Liver (tissue), 9 donors: ENCODE measurements around the gene MEIOB. TPM values are rescaled to one million over a fixed set of nuclear protein-coding genes. Genes with fewer than 3 reads are reported as not detected.
A peak's percentile ranks its signal among the peaks of the same experiment; 100 is the strongest.

Experiments
- DNase-seq: peaks from one replicate; pipeline ENCODE4 v3.0.0-alpha.2; 2017; ENCODE audit warnings: low spot score
- H3K27ac ChIP-seq, 2 donors: one replicate each; pipeline ENCODE4 v1.7.0; 2013; ENCODE audit warnings: inconsistent platforms in 2 of 2, low read length in 2 of 2, control low read depth in 1 of 2, low read depth in 1 of 2, mild to moderate bottlenecking in 1 of 2
- H3K27me3 ChIP-seq, 4 donors: one replicate each; pipeline versions ENCODE4 v1.6.1 to v1.7.0; 2013; ENCODE audit warnings: low read length in 3 of 4, inconsistent platforms in 1 of 4, mild to moderate bottlenecking in 1 of 4, moderate library complexity in 1 of 4; ENCODE audit not compliant: control insufficient read depth in 4 of 4, insufficient read depth in 4 of 4
- H3K36me3 ChIP-seq, 4 donors: one replicate each; pipeline versions ENCODE4 v1.6.1 to v1.7.0; 2013; ENCODE audit warnings: low read length in 3 of 4, mild to moderate bottlenecking in 3 of 4, low read depth in 1 of 4, moderate library complexity in 1 of 4; ENCODE audit not compliant: control insufficient read depth in 4 of 4, insufficient read depth in 3 of 4
- H3K4me1 ChIP-seq, 4 donors: one replicate each; pipeline versions ENCODE4 v1.6.1 to v1.7.0; 2013; ENCODE audit warnings: low read length in 3 of 4, mild to moderate bottlenecking in 3 of 4, moderate library complexity in 1 of 4; ENCODE audit not compliant: control insufficient read depth in 4 of 4, insufficient read depth in 4 of 4
- H3K4me3 ChIP-seq, 3 donors: one replicate each; pipeline versions ENCODE4 v1.6.1 to v1.7.0; 2013; ENCODE audit warnings: low read length in 3 of 3, control low read depth in 1 of 3, low read depth in 1 of 3, mild to moderate bottlenecking in 1 of 3
- H3K9ac ChIP-seq, 2 donors: one replicate each; pipeline ENCODE4 v1.7.0; 2013; ENCODE audit warnings: low read length in 2 of 2, mild to moderate bottlenecking in 2 of 2, moderate library complexity in 2 of 2, control low read depth in 1 of 2, low read depth in 1 of 2
- H3K9me3 ChIP-seq, 4 donors: one replicate each; pipeline versions ENCODE4 v1.6.1 to v1.7.0; 2013; ENCODE audit warnings: low read length in 3 of 4; ENCODE audit not compliant: control insufficient read depth in 4 of 4
- ATF3 ChIP-seq: IDR thresholded peaks from 2 replicates; pipeline ENCODE4 v1.6.1; 2016; ENCODE audit warnings: antibody characterized with exemption
- CTCF ChIP-seq: fragments of 150-350 bp; IDR thresholded peaks from 2 replicates; pipeline ENCODE4 v1.5.1; 2017; ENCODE audit warnings: improper control_type of control experiment, low read depth, low read length; ENCODE audit not compliant: missing input control
- EGR1 ChIP-seq, 2 donors: IDR thresholded peaks; 2 replicates each; pipeline ENCODE4 v1.6.1; 2016 to 2018; ENCODE audit warnings: antibody characterized with exemption in 2 of 2, low read depth in 2 of 2
- FOXA2 ChIP-seq: IDR thresholded peaks from 2 replicates; pipeline ENCODE4 v1.6.1; 2016; ENCODE audit warnings: antibody characterized with exemption
- HNF4A ChIP-seq, 2 donors: conservative IDR thresholded peaks; 2 replicates each; pipeline ENCODE4 v1.6.1; 2016; ENCODE audit warnings: antibody characterized with exemption in 2 of 2, mild to moderate bottlenecking in 2 of 2
- HNF4G ChIP-seq: IDR thresholded peaks from 2 replicates; pipeline ENCODE4 v1.6.1; 2016; ENCODE audit warnings: antibody characterized with exemption
- JUND ChIP-seq, 2 donors: IDR thresholded peaks; 2 replicates each; pipeline ENCODE4 v1.6.1; 2016; ENCODE audit warnings: antibody characterized with exemption in 2 of 2
- MAX ChIP-seq: IDR thresholded peaks from 2 replicates; pipeline ENCODE4 v1.6.1; 2016; ENCODE audit warnings: antibody characterized with exemption
- NR2F2 ChIP-seq: IDR thresholded peaks from 2 replicates; pipeline ENCODE4 v1.6.1; 2016; ENCODE audit warnings: antibody characterized with exemption
- RAD21 ChIP-seq, 2 donors: IDR thresholded peaks; 2 replicates each; pipeline ENCODE4 v1.6.1; 2016; ENCODE audit warnings: antibody characterized with exemption in 2 of 2, mild to moderate bottlenecking in 2 of 2
- REST ChIP-seq: IDR thresholded peaks from 2 replicates; pipeline ENCODE4 v1.6.1; 2016; ENCODE audit warnings: antibody characterized with exemption, mild to moderate bottlenecking
- RXRA ChIP-seq, 2 donors: IDR thresholded peaks; 2 replicates each; pipeline ENCODE4 v1.6.1; 2017 to 2018; ENCODE audit warnings: antibody characterized with exemption in 2 of 2, mild to moderate bottlenecking in 1 of 2
- SP1 ChIP-seq: IDR thresholded peaks from 2 replicates; pipeline ENCODE4 v1.6.1; 2018; ENCODE audit warnings: antibody characterized with exemption, mild to moderate bottlenecking
- TAF1 ChIP-seq: conservative IDR thresholded peaks from 2 replicates; pipeline ENCODE4 v1.6.1; 2016; ENCODE audit warnings: antibody characterized with exemption, mild to moderate bottlenecking
- YY1 ChIP-seq: IDR thresholded peaks from 2 replicates; pipeline ENCODE4 v1.6.1; 2016; ENCODE audit warnings: antibody characterized with exemption, mild to moderate bottlenecking
- ZBTB33 ChIP-seq: IDR thresholded peaks from 2 replicates; pipeline ENCODE4 v1.6.1; 2016; ENCODE audit warnings: antibody characterized with exemption
- WGBS: extraction: QIAGEN DNeasy Blood & Tissue Kit; methylation state at CpG from one replicate; pipeline ENCODE4 v1.1.7; 2013; 5-methylcytosine and 5-hydroxymethylcytosine counted together
- polyA plus RNA-seq, 2 donors: library from polyadenylated mRNA; stranded (reverse) in 1 of 2; unstranded in 1 of 2; fragments of 200-250 nt in 1 of 2; fragments of >200 nt in 1 of 2; fragmentation: Nextera tagmentation in 1 of 2; extraction: Ambion mirVana in 1 of 2; gene quantifications; one replicate each; pipeline versions ENCODE4 v1.2.1 to v1.2.3, GENCODE V29; 2013 to 2015
- total RNA-seq, 2 donors: library from RNA; depleted of rRNA; stranded (reverse); fragments of >200 nt; gene quantifications; one replicate each; pipeline ENCODE4 v1.2.3, GENCODE V29; 2014
- donor health status: healthy.
- donor health status: healthy.
- donor health status: healthy.
- donor health status: healthy.
- donor health status: healthy.

The MEIOB gene
- total and polyA plus RNA-seq, 4 donors, result 0.33 to 2.2 TPM; not detected in 2

GRCh38 chr16:1818873-1819525 is 53.0 kb downstream of the MEIOB start:
- Histone ChIP-seq H3K9me3 (no peaks in the 10 kb centered on the region), H3K9ac (no peak overlapping the region), H3K27ac (no peak overlapping the region), H3K4me1 (peaks cover 8 to 82% (median 71%) of the 10 kb centered on the region in 4 donors), H3K27me3 (no peaks in the 10 kb centered on the region), H3K4me3 (no peak overlapping the region), H3K36me3 (peaks cover 12 to 29% (median 28%) of the 10 kb centered on the region in 4 donors)
- TF ChIP-seq REST (no peak), YY1 (no peak), CTCF (no peak), ZBTB33 (no peak), EGR1 (IDR thresholded peaks at IDR 0.05; ENCODE audit: low read depth in 2 of 2) (no peak), RXRA (IDR thresholded peaks at IDR 0.05) (no peak), MAX (no peak), FOXA2 (no peak), TAF1 (no peak), HNF4G (no peak), RAD21 (IDR thresholded peaks at IDR 0.05) (no peak), HNF4A (conservative IDR thresholded peaks at IDR 0.05) (no peak), JUND (IDR thresholded peaks at IDR 0.05) (no peak), SP1 (no peak), NR2F2 (no peak), ATF3 (no peak)
- peak; percentile 35 for DNase-seq
- WGBS, result 96% methylated on average over 35 of the region's 35 CpGs
